A549 treated with AZD9567 at 1 μM for 4 hours (cell line): Measurements from ENCODE around the gene CETN1. TPM values are rescaled to one million over a fixed set of nuclear protein-coding genes. Genes with fewer than 3 reads are reported as not detected.

Experiments
- total RNA-seq: library from RNA; stranded (reverse); fragments of 200-300 nt; extraction: Qiagen RNA extraction; gene quantifications from 5 replicates; pipeline ENCODE4 v1.2.3, GENCODE V29; 2022; ENCODE audit not compliant: insufficient read depth

Gene CETN1
- total RNA-seq: not detected in 5 replicates

GRCh38 chr18:580154-580553, at the start of gene CETN1:
Gene CETN1, plus strand, starts transcription at chr18:580380. Its CDS starts 29 bp downstream, at chr18:580409.

Other genes with a start within 250 kb of the CETN1 start
- 0.02 to 0.05 TPM (median 0.03 TPM) in 3 of 5 replicates, not detected in the others for gene COLEC12, start 79.7 kb upstream of the CETN1 start, total RNA-seq
- gene CLUL1, start 16.6 kb downstream of the CETN1 start, total RNA-seq: not detected in 5 replicates
- gene TYMS, start 77.3 kb downstream of the CETN1 start, total RNA-seq: 167 to 186 TPM (median 172 TPM) in 5 replicates
- gene ENOSF1, start 132.2 kb downstream of the CETN1 start, total RNA-seq: 24.2 to 37.8 TPM (median 27.0 TPM) in 5 replicates
- 17.4 to 25.7 TPM (median 23.6 TPM) in 5 replicates for gene YES1, start 231.9 kb downstream of the CETN1 start, total RNA-seq